ENCODE measurements around the gene FLRT1.

Gene FLRT1

GRCh38 chr11:64069401-64070313 is 33.9 kb downstream of the FLRT1 start:
- no peak for DNase-seq

GRCh38 chr11:64070314-64070681 is 34.6 kb downstream of the FLRT1 start:
- no peak for DNase-seq

- no peak for DNase-seq
Measured at GRCh38 chr11:64071849-64072248, 36.1 kb downstream of the FLRT1 start.

- DNase-seq: no peak
Measured at GRCh38 chr11:64072403-64072802, 36.7 kb downstream of the FLRT1 start.

GRCh38 chr11:64072871-64073270 is 37.1 kb downstream of the FLRT1 start:
- DNase-seq: no peak

- no peak for DNase-seq
Measured at GRCh38 chr11:64073542-64073941, 37.8 kb downstream of the FLRT1 start.

- DNase-seq: no peak
Measured at GRCh38 chr11:64074239-64074638, 38.5 kb downstream of the FLRT1 start.

- DNase-seq: no peak
Measured at GRCh38 chr11:64076758-64077157, 41.0 kb downstream of the FLRT1 start.

- no peak for DNase-seq
Measured at GRCh38 chr11:64077607-64078006, 41.9 kb downstream of the FLRT1 start.

GRCh38 chr11:64078284-64078683 is 42.6 kb downstream of the FLRT1 start:
- no peak for DNase-seq

GRCh38 chr11:64078905-64079304 is 43.2 kb downstream of the FLRT1 start:
- DNase-seq: no peak

GRCh38 chr11:64080390-64080789 is 44.7 kb downstream of the FLRT1 start:
- no peak for DNase-seq

GRCh38 chr11:64081745-64082442 is 46.2 kb downstream of the FLRT1 start:
- DNase-seq: no peak

GRCh38 chr11:64083398-64084080 is 47.8 kb downstream of the FLRT1 start:
- no peak for DNase-seq

- DNase-seq: no peak
Measured at GRCh38 chr11:64084146-64084950, 48.6 kb downstream of the FLRT1 start.

- no peak for DNase-seq
Measured at GRCh38 chr11:64084951-64085710, 49.4 kb downstream of the FLRT1 start.
